Pancreas (tissue), 10 donors: Measurements from ENCODE around the gene PRDM12. TPM values are rescaled to one million over a fixed set of nuclear protein-coding genes. Genes with fewer than 3 reads are reported as not detected.

Experiments used
- ATAC-seq, 4 donors: fragments of 200-7000 bp; cut with Tn5 transposase; one replicate each; pipeline versions ENCODE4 v1.8.0 to v1.9.1; 2020; ENCODE audit warnings: mild to moderate bottlenecking in 4 of 4, moderate library complexity in 4 of 4
- DNase-seq, 6 donors: peaks; one replicate each; pipeline ENCODE4 v3.0.0-alpha.2; 2020
- FAIRE-seq: peaks from 2 replicates; lab custom pipeline; 2012; peaks lifted over from hg19 to GRCh38; lab: Jason Lieb, UNC
- H3K27ac ChIP-seq, 4 donors: fragments of 200-600 bp; sonication (generic); 1 replicate in 3 of 4; 2 replicates in 1 of 4; pipeline versions ENCODE4 v1.5.0 to v1.8.0; 2020
- H3K27me3 ChIP-seq, 4 donors: fragments of 200-600 bp; one replicate each; pipeline ENCODE4 v1.8.0; 2021
- H3K36me3 ChIP-seq, 3 donors: fragments of 200-600 bp; sonication (generic) in 1 of 3; one replicate each; pipeline versions ENCODE4 v1.5.0 to v1.8.0; 2020 to 2021
- H3K4me1 ChIP-seq, 3 donors: fragments of 200-600 bp; one replicate each; pipeline ENCODE4 v1.8.0; 2021
- H3K4me3 ChIP-seq, 4 donors: fragments of 200-600 bp; sonication (generic) in 2 of 4; one replicate each; pipeline versions ENCODE4 v1.5.0 to v1.8.0; 2020 to 2021
- H3K9me3 ChIP-seq, 4 donors: fragments of 200-600 bp; one replicate each; pipeline ENCODE4 v1.8.0; 2021
- WGBS, 2 donors: extraction: QIAGEN DNeasy Blood & Tissue Kit; methylation state at CpG; one replicate each; pipeline ENCODE4 v1.1.7; 2013; 5-methylcytosine and 5-hydroxymethylcytosine counted together
- intact Hi-C, 3 donors: fragments of 100-400 bp; cut with DNase I; formaldehyde crosslinking; loops; one replicate each; pipeline versions ENCODE4 v1.11.1 to v1.14.2; 2022
- polyA plus RNA-seq, 2 donors: library from polyadenylated mRNA; stranded (reverse); fragments of 200-250 nt; gene quantifications; one replicate each; pipeline ENCODE4 v1.2.3, GENCODE V29; 2013
- total RNA-seq, 6 donors: library from RNA; stranded (reverse); fragmentation: NEBNext Ultra II Directional in 4 of 6; extraction: Animal tissue kit (Norgen Biotek cat#: 25700) in 4 of 6; gene quantifications; one replicate each; pipeline versions ENCODE4 v1.2.1 to v1.2.4, GENCODE V29; 2021 to 2023
- TF ChIP-seq, protein P1 (sequence below), 4 donors: fragments of 200-600 bp; sonication (generic) in 3 of 4; IDR thresholded peaks; one replicate each; pipeline versions ENCODE4 v1.5.0 to v1.8.0; 2021; ENCODE audit warnings: antibody characterized with exemption in 4 of 4
- donor health status: healthy with polysubstance abuse.
- donor health status: DM: no; HTN: no; CAD: no; lungs with moderate emphysema.
- donor health status: DM: no; HTN: no; CAD: no.
- donor health status: control.
- donor health status: control.
- donor health status: Bipolar disorder and iron deficiency.
- donor health status: DM: yes; HTN: yes; CAD: no.
- donor health status: DM: no; HTN: no; CAD: no.
- donor health status: DM: no; HTN: no; CAD: no.
- donor health status: DM: yes; HTN: yes; CAD: no.

PRDM12 gene
- total RNA-seq = under 1 TPM in 2 of 6 donors, not detected in 4; 0.06 TPM
- under 1 TPM in 1 of 2 donors, not detected in 1; 0.02 TPM for polyA plus RNA-seq

- no peak for ATAC-seq
- H3K36me3 ChIP-seq = no peaks in the 10 kb centered on the region
- DNase-seq = peak in 1 of 6 donors; percentile 67
- FAIRE-seq = no peak
- intact Hi-C loops = no loop called here
- H3K27me3 ChIP-seq = peaks cover 7 to 68% (median 33%) of the 10 kb centered on the region in 4 donors
- no peaks in the 10 kb centered on the region for H3K9me3 ChIP-seq
- H3K27ac ChIP-seq = no peak within 1 kb of the TSS
- H3K4me3 ChIP-seq = peak within 1 kb of the TSS in 1 of 4 donors; percentile 14
- 4 to 5% methylated on average over 61 to 76 of the region's 76 CpGs for WGBS, 2 donors
- H3K4me1 ChIP-seq = peaks cover 0 to 24% (median 23%) of the 10 kb centered on the region in 3 donors
- TF ChIP-seq, protein P1, sequence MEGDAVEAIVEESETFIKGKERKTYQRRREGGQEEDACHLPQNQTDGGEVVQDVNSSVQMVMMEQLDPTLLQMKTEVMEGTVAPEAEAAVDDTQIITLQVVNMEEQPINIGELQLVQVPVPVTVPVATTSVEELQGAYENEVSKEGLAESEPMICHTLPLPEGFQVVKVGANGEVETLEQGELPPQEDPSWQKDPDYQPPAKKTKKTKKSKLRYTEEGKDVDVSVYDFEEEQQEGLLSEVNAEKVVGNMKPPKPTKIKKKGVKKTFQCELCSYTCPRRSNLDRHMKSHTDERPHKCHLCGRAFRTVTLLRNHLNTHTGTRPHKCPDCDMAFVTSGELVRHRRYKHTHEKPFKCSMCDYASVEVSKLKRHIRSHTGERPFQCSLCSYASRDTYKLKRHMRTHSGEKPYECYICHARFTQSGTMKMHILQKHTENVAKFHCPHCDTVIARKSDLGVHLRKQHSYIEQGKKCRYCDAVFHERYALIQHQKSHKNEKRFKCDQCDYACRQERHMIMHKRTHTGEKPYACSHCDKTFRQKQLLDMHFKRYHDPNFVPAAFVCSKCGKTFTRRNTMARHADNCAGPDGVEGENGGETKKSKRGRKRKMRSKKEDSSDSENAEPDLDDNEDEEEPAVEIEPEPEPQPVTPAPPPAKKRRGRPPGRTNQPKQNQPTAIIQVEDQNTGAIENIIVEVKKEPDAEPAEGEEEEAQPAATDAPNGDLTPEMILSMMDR (IDR thresholded peaks at IDR 0.05) = no peak
Measured at GRCh38 chr9:130664251-130665028, at the start of gene PRDM12. Gene PRDM12, plus strand, starts transcription at chr9:130664594. Its CDS starts 60 bp downstream, at chr9:130664654.

DNA sequence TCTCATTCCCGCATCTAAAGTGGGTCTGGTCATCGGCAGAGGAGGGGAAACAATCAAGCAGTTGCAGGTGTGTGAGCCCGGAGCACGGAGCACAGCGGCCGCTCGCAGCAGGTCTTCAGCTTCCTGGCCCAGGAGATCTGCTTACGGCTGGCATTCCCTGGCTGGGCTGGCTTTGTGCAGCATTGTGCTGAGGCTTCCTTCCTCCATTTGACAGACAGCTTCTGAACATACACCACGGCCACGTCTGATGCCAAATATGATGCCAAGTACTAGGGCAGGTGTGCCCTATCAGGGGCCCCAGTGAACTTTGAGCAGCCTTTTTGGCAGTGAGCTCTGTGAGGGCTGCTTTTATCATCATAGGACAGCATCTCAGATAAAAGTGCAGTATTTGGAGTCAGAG lies 47.9 kb upstream of the PRDM12 start:
- H3K27me3 ChIP-seq = no peaks in the 10 kb centered on the region
- H3K27ac ChIP-seq = no peak overlapping the region
- no peaks in the 10 kb centered on the region for H3K9me3 ChIP-seq
- H3K36me3 ChIP-seq = peaks cover 0 to 69% (median 29%) of the 10 kb centered on the region in 3 donors
- FAIRE-seq (no peak), DNase-seq (no peak), ATAC-seq (no peak)
- TF ChIP-seq, protein P1 (IDR thresholded peaks at IDR 0.05) = no peak
- 82 to 84% methylated on average over 10 of the region's 10 CpGs for WGBS, 2 donors
- H3K4me3 ChIP-seq = no peak overlapping the region
- H3K4me1 ChIP-seq = no peaks in the 10 kb centered on the region
- intact Hi-C loops = no loop called here

DNA sequence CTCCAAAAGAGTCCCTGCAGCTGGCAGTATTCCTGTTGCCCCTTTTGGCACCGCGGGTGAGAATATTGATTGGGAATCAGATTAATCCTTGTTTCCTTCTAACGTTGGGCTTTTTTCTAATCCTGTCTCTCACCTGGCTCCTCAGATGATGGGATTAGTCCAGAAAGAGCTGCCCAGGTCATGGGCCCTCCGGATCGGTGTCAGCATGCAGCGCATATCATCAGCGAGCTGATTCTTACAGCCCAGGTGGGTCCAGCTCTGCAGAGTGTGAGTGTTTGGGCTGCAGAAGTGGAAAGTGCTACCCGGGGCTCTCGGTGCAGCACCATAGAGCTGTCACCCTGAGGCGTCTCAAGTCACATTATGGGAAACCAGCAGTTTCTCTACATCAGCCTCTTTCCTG lies 40.9 kb upstream of the PRDM12 start:
- 76 to 78% methylated on average over 10 of the region's 10 CpGs for WGBS, 2 donors
- TF ChIP-seq, protein P1 (IDR thresholded peaks at IDR 0.05) = no peak

DNA sequence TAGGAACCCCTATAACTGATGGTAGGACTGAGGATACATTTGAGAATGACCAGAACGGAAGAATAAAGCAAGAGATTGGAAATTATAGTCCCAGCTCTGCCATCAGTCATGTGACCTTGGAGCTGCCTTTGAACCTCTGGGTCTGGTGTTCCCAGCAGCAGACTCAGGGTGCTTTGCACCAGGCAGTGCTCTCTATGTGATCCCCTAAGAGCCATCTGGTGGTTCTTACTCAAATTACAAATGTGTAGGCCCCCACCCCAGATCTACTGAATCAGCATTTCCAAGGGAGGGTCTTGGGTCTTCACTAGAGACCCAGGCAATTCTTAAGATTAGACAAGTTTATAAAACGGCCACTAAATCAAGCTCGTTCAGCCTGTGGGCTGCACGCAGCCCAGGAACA lies 40.2 kb upstream of the PRDM12 start:
- Histone ChIP-seq H3K9me3 (no peaks in the 10 kb centered on the region), H3K36me3 (peaks cover 0 to 76% (median 48%) of the 10 kb centered on the region in 3 donors), H3K4me3 (no peak overlapping the region), H3K27me3 (no peaks in the 10 kb centered on the region), H3K4me1 (no peaks in the 10 kb centered on the region), H3K27ac (no peak overlapping the region)
- WGBS, 2 donors = 89% methylated on average over 4 of the region's 4 CpGs
- DNase-seq = no peak
- TF ChIP-seq, protein P1 (IDR thresholded peaks at IDR 0.05) = no peak
- no peak for FAIRE-seq
- intact Hi-C loops = no loop called here
- no peak for ATAC-seq

More for the DNA sequence above, 40.9 kb upstream of the PRDM12 start:
- Histone ChIP-seq H3K9me3 (no peaks in the 10 kb centered on the region), H3K27me3 (no peaks in the 10 kb centered on the region), H3K4me1 (no peaks in the 10 kb centered on the region), H3K27ac (no peak overlapping the region), H3K36me3 (peaks cover 0 to 82% (median 48%) of the 10 kb centered on the region in 3 donors), H3K4me3 (no peak overlapping the region)
- DNase-seq (no peak), FAIRE-seq (no peak), ATAC-seq (no peak)
- intact Hi-C loops = no loop called here
